Body of pancreas (tissue), 4 donors: ENCODE measurements around the gene ABCD3.
"Not testable (repeated sequence)": the region's sequence is repeated elsewhere in the genome, so short reads cannot be mapped to it uniquely, and the experiment has no call there.

Source experiments
- POLR2A ChIP-seq, 3 donors: fragments of 450-650 bp; IDR thresholded peaks; one replicate each; pipeline ENCODE4 v1.6.1; 2016; ENCODE audit warnings: antibody characterized with exemption in 3 of 3, mild to moderate bottlenecking in 2 of 3
- TF ChIP-seq, protein P1 (sequence below), 7 experiments: fragments of 450-650 bp in 4 of 7; fragments of 200-600 bp in 3 of 7; sonication (generic) in 3 of 7; IDR thresholded peaks; one replicate each; pipeline ENCODE4 v1.5.1; 2016 to 2019; ENCODE audit warnings: antibody characterized with exemption in 7 of 7

DNA sequence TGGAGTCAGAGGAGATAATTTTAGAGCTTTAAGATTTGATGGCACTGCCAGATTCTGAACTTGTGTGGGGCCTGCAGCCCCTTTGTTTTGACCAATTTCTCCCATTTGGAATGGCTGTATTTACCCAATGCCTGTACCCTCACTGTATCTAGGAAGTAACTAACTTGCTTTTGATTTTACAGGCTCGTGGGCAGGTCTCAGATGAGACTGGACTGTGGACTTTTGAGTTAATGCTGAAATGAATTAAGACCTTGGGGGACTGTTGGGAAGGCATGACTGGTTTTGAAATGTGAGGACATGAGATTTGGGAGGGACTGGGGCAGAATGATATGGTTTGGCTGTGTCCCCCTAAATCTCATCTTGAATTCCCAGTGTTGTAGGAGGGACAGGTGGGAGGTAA lies 11.9 kb downstream of the ABCD3 start:
- TF ChIP-seq POLR2A (IDR thresholded peaks at IDR 0.05) = not testable (repeated sequence)
- TF ChIP-seq, protein P1, sequence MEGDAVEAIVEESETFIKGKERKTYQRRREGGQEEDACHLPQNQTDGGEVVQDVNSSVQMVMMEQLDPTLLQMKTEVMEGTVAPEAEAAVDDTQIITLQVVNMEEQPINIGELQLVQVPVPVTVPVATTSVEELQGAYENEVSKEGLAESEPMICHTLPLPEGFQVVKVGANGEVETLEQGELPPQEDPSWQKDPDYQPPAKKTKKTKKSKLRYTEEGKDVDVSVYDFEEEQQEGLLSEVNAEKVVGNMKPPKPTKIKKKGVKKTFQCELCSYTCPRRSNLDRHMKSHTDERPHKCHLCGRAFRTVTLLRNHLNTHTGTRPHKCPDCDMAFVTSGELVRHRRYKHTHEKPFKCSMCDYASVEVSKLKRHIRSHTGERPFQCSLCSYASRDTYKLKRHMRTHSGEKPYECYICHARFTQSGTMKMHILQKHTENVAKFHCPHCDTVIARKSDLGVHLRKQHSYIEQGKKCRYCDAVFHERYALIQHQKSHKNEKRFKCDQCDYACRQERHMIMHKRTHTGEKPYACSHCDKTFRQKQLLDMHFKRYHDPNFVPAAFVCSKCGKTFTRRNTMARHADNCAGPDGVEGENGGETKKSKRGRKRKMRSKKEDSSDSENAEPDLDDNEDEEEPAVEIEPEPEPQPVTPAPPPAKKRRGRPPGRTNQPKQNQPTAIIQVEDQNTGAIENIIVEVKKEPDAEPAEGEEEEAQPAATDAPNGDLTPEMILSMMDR (IDR thresholded peaks at IDR 0.05) = not testable (repeated sequence)
